GM23248 (cell line): ENCODE results near the gene RIPOR3. TPM values are rescaled to one million over a fixed set of nuclear protein-coding genes. Genes with fewer than 3 reads are reported as not detected.

Experiments used
- DNase-seq: peaks from one replicate; pipeline ENCODE4 v3.0.0-alpha.2; 2015
- H2AFZ ChIP-seq: fragments of 200-600 bp; sonication (generic); 2 replicates; pipeline ENCODE4 v1.6.1; 2016; ENCODE audit warnings: antibody characterized with exemption
- H3F3A ChIP-seq: fragments of 200-600 bp; sonication (generic); 2 replicates; pipeline ENCODE4 v1.6.1; 2016; ENCODE audit warnings: mild to moderate bottlenecking, antibody characterized with exemption, mixed run types; ENCODE audit not compliant: insufficient read depth
- H3K27ac ChIP-seq: fragments of 200-600 bp; sonication (generic); 2 replicates; pipeline ENCODE4 v1.5.1; 2016; ENCODE audit warnings: mild to moderate bottlenecking
- H3K27me3 ChIP-seq: fragments of 200-600 bp; sonication (generic); replicated peaks from 2 replicates; pipeline ENCODE4 v1.6.1; 2016; ENCODE audit warnings: mild to moderate bottlenecking; ENCODE audit not compliant: insufficient read depth
- H3K36me3 ChIP-seq: fragments of 200-600 bp; sonication (generic); 2 replicates; pipeline ENCODE4 v1.6.1; 2016; ENCODE audit warnings: low read depth, mild to moderate bottlenecking
- H3K4me1 ChIP-seq: fragments of 200-600 bp; sonication (generic); 2 replicates; pipeline ENCODE4 v1.6.1; 2016; ENCODE audit warnings: mild to moderate bottlenecking; ENCODE audit not compliant: insufficient read depth
- H3K4me2 ChIP-seq: fragments of 200-600 bp; sonication (generic); one replicate; pipeline ENCODE4 v1.6.1; 2016; ENCODE audit warnings: mild to moderate bottlenecking; ENCODE audit not compliant: unreplicated experiment
- H3K4me3 ChIP-seq: fragments of 200-600 bp; sonication (generic); 2 replicates; pipeline ENCODE4 v1.5.1; 2016; ENCODE audit warnings: mild to moderate bottlenecking
- H3K79me2 ChIP-seq: fragments of 200-600 bp; sonication (generic); 2 replicates; pipeline ENCODE4 v1.6.1; 2016; ENCODE audit warnings: mild to moderate bottlenecking; ENCODE audit not compliant: insufficient read depth
- H3K9ac ChIP-seq: fragments of 200-600 bp; sonication (generic); 2 replicates; pipeline ENCODE4 v1.6.1; 2016; ENCODE audit warnings: mild to moderate bottlenecking
- H3K9me2 ChIP-seq: fragments of 200-600 bp; sonication (generic); 2 replicates; pipeline ENCODE4 v1.6.1; 2016; ENCODE audit warnings: mixed run types, mild to moderate bottlenecking, moderate library complexity; ENCODE audit not compliant: insufficient read depth
- H3K9me3 ChIP-seq: fragments of 200-600 bp; sonication (generic); one replicate; pipeline ENCODE4 v1.6.1; 2017; ENCODE audit warnings: low read depth
- H4K20me1 ChIP-seq: fragments of 200-600 bp; sonication (generic); 2 replicates; pipeline ENCODE4 v1.6.0; 2016; ENCODE audit not compliant: insufficient read depth
- EZH2 ChIP-seq: fragments of 200-600 bp; sonication (generic); IDR thresholded peaks from 2 replicates; pipeline ENCODE4 v1.6.1; 2018; ENCODE audit warnings: antibody characterized with exemption, mild to moderate bottlenecking; ENCODE audit not compliant: insufficient read depth, poor library complexity, severe bottlenecking
- EZH2phosphoT487 ChIP-seq: fragments of 200-600 bp; sonication (generic); IDR thresholded peaks from 2 replicates; pipeline ENCODE4 v1.6.1; 2018; ENCODE audit warnings: antibody characterized with exemption, moderate library complexity, mild to moderate bottlenecking, low read depth; ENCODE audit not compliant: insufficient read depth
- WGBS, 2 experiments: methylation state at CpG; one replicate each; pipeline ENCODE4 v1.1.6; 2015 to 2017; ENCODE audit warnings: low lambda C conversion rate in 2 of 2, low coverage in 1 of 2; ENCODE audit errors: missing lambda C conversion rate in 2 of 2; 5-methylcytosine and 5-hydroxymethylcytosine counted together
- in situ Hi-C: fragments of 300-500 bp; cut with MboI; formaldehyde crosslinking; loops from 2 replicates; pipeline ENCODE4 v1.15.0; 2020
- polyA plus RNA-seq: library from polyadenylated mRNA; unstranded; fragments of >200 nt; fragmentation: Nextera tagmentation; extraction: Ambion mirVana; gene quantifications from 2 replicates; pipeline ENCODE4 v1.2.1, GENCODE V29; 2016
- total RNA-seq: library from RNA; depleted of rRNA; stranded (reverse); fragments of >200 nt; shearing (Covaris generic); gene quantifications from 2 replicates; pipeline ENCODE4 v1.2.3, GENCODE V29; 2014

RIPOR3 gene
- total and polyA plus RNA-seq, 2 experiments from 2014 or later: 0.49 TPM; not detected in 1

DNA sequence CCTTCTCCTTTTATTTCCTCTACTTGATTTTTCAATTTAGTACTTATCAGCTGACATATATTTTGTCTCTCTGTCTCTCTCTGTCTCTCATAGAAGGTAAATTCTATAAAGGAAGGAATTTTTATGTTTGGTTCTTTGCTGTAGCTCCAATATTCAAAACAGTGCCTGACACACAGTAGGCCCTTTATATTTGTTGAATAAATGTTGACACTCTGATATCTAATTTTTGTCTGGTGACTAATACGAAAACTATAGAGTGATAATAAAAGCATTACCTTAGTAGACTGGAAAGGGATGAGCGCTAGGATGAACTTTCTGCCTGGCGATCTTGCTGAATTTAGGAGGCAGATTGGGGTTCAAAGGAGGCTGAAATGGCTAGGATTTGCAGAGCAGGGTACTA, 138.4 kb downstream of the RIPOR3 start:
- H3K36me3 ChIP-seq: peaks cover 4% of the 10 kb centered on the region; the same call in 1 of the 2 replicates
- TF ChIP-seq EZH2 (no peak), EZH2phosphoT487 (no peak)
- in situ Hi-C loops: no loop called here
- no peak overlapping the region for H2AFZ ChIP-seq
- peaks cover 1% of the 10 kb centered on the region; the same call in 1 of the 2 replicates for H3K4me1 ChIP-seq
- no peak overlapping the region for H3K4me2 ChIP-seq
- WGBS, 2 experiments: 97 to 98% methylated on average over 3 of the region's 3 CpGs
- H3K27me3 ChIP-seq: no peaks in the 10 kb centered on the region
- no peak overlapping the region for H3K9ac ChIP-seq
- H3K4me3 ChIP-seq: no peak overlapping the region
- H3K79me2 ChIP-seq: peaks cover 99% of the 10 kb centered on the region
- H3K27ac ChIP-seq: no peak overlapping the region
- H4K20me1 ChIP-seq: 0 out of 2 replicates have a peak, but pooled peaks cover 6% of the 10 kb centered on the region
- DNase-seq: no peak
- peaks cover 1% of the 10 kb centered on the region; the same call in 1 of the 2 replicates for H3F3A ChIP-seq
- H3K9me2 ChIP-seq: no peaks in the 10 kb centered on the region
- no peaks in the 10 kb centered on the region for H3K9me3 ChIP-seq

GRCh38 chr20:50551288-50551687, 140.1 kb downstream of the RIPOR3 start:
- Histone ChIP-seq H3K79me2 (peaks cover 99% of the 10 kb centered on the region), H3K4me3 (no peak overlapping the region)
- 96 to 99% methylated on average over 4 of the region's 4 CpGs for WGBS, 2 experiments

GRCh38 chr20:50550531-50550930, 140.8 kb downstream of the RIPOR3 start:
- Histone ChIP-seq H3F3A (no peaks in the 10 kb centered on the region), H3K27ac (no peak overlapping the region), H3K9ac (no peak overlapping the region), H2AFZ (no peak overlapping the region), H3K36me3 (peaks cover 4% of the 10 kb centered on the region; the same call in 1 of the 2 replicates), H3K4me2 (no peak overlapping the region), H3K4me3 (no peak overlapping the region), H3K79me2 (peaks cover 99% of the 10 kb centered on the region), H3K4me1 (peaks cover 9% of the 10 kb centered on the region; the same call in 1 of the 2 replicates), H4K20me1 (0 out of 2 replicates have a peak, but pooled peaks cover 6% of the 10 kb centered on the region), H3K9me2 (no peaks in the 10 kb centered on the region), H3K27me3 (no peaks in the 10 kb centered on the region), H3K9me3 (no peaks in the 10 kb centered on the region)
- DNase-seq: no peak
- in situ Hi-C loops: no loop called here
- no peak for TF ChIP-seq EZH2
- no peak for TF ChIP-seq EZH2phosphoT487
- WGBS, 2 experiments: 84 to 86% methylated on average over 2 of the region's 2 CpGs

More at GRCh38 chr20:50551288-50551687, 140.1 kb downstream of the RIPOR3 start:
- in situ Hi-C loops: no loop called here
- H3K4me2 ChIP-seq: no peak overlapping the region
- H3K27ac ChIP-seq: no peak overlapping the region
- H3F3A ChIP-seq: no peaks in the 10 kb centered on the region
- H2AFZ ChIP-seq: no peak overlapping the region
- H3K9me3 ChIP-seq: no peaks in the 10 kb centered on the region
- no peaks in the 10 kb centered on the region for H3K27me3 ChIP-seq
- H3K9me2 ChIP-seq: no peaks in the 10 kb centered on the region
- H3K36me3 ChIP-seq: peaks cover 4% of the 10 kb centered on the region; the same call in 1 of the 2 replicates
- 0 out of 2 replicates have a peak, but pooled peaks cover 6% of the 10 kb centered on the region for H4K20me1 ChIP-seq
- H3K4me1 ChIP-seq: peaks cover 9% of the 10 kb centered on the region; the same call in 1 of the 2 replicates
- TF ChIP-seq EZH2phosphoT487 (no peak), EZH2 (no peak)
- DNase-seq: no peak
- H3K9ac ChIP-seq: no peak overlapping the region

DNA sequence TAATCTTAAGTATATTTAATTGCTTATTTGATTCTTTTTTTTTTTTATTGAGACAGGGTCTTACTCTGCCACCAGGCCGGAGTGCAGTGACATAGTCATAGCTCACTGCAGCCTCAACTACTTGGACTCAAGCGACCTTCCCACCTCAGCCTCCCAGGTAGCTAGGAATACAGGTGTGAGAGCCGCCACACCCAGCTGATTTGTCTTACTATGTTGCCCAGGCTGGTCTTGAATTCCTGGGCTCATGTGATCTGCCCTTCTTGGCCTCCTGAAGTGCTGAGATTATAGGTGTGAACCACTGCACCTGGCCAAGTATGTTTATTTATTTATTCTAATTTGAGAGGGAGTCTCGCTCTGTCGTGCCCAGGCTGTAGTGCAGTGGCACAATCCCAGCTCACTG, 142.9 kb downstream of the RIPOR3 start:
- no peak overlapping the region for H3K4me3 ChIP-seq
- WGBS, 2 experiments: 97 to 98% methylated on average over 5 of the region's 5 CpGs
- H3F3A ChIP-seq: no peaks in the 10 kb centered on the region
- H3K36me3 ChIP-seq: peaks cover 4% of the 10 kb centered on the region; the same call in 1 of the 2 replicates
- no peak overlapping the region for H3K4me2 ChIP-seq
- in situ Hi-C loops: no loop called here
- TF ChIP-seq EZH2phosphoT487 (no peak), EZH2 (no peak)
- peaks cover 10% of the 10 kb centered on the region; the same call in 1 of the 2 replicates for H3K4me1 ChIP-seq
- H3K27me3 ChIP-seq: no peaks in the 10 kb centered on the region
- no peak overlapping the region for H3K27ac ChIP-seq
- no peak overlapping the region for H2AFZ ChIP-seq
- H4K20me1 ChIP-seq: 0 out of 2 replicates have a peak, but pooled peaks cover 6% of the 10 kb centered on the region
- peaks cover 100% of the 10 kb centered on the region for H3K79me2 ChIP-seq
- no peak for DNase-seq
- H3K9me3 ChIP-seq: no peaks in the 10 kb centered on the region
- no peaks in the 10 kb centered on the region for H3K9me2 ChIP-seq
- no peak overlapping the region for H3K9ac ChIP-seq
